Gastrocnemius medialis (tissue), 4 donors: ENCODE data around the gene DPYD. TPM values are rescaled to one million over a fixed set of nuclear protein-coding genes. Genes with fewer than 3 reads are reported as not detected.

Experiments used
- ATAC-seq, 2 donors: fragments of 150-250 bp; one replicate each; pipeline ENCODE4 v1.9.1; 2016
- DNase-seq, 2 donors: peaks; one replicate each; pipeline ENCODE4 v3.0.0-alpha.2; 2019
- H3K27ac ChIP-seq, 4 donors: fragments of 200-600 bp; sonication (generic); 1 replicate in 1 of 4; 2 replicates in 3 of 4; pipeline ENCODE4 v1.5.1; 2016 to 2018; ENCODE audit warnings: mild to moderate bottlenecking in 2 of 4, moderate library complexity in 1 of 4
- H3K27me3 ChIP-seq, 3 donors: fragments of 200-600 bp; sonication (generic) in 2 of 3; 1 replicate in 1 of 3; 2 replicates in 2 of 3; pipeline versions ENCODE4 v1.5.1 to v1.6.0; 2016 to 2019; ENCODE audit warnings: mild to moderate bottlenecking in 1 of 3, moderate library complexity in 1 of 3
- H3K36me3 ChIP-seq, 2 donors: fragments of 200-600 bp; sonication (generic) in 1 of 2; one replicate each; pipeline ENCODE4 v1.5.1; 2017 to 2018
- H3K4me1 ChIP-seq, 2 donors: fragments of 200-600 bp; sonication (generic) in 1 of 2; one replicate each; pipeline ENCODE4 v1.5.1; 2016 to 2017; ENCODE audit warnings: mild to moderate bottlenecking in 2 of 2
- H3K4me3 ChIP-seq, 4 donors: fragments of 200-600 bp; sonication (generic) in 3 of 4; 1 replicate in 1 of 4; 2 replicates in 3 of 4; pipeline ENCODE4 v1.5.1; 2016 to 2019; ENCODE audit warnings: mild to moderate bottlenecking in 2 of 4
- H3K9me3 ChIP-seq, 3 donors: fragments of 200-600 bp; sonication (generic) in 2 of 3; 1 replicate in 1 of 3; 2 replicates in 2 of 3; pipeline ENCODE4 v1.5.1; 2016 to 2019
- CTCF ChIP-seq, 5 experiments: fragments of 450-650 bp in 3 of 5; fragments of 200-600 bp in 2 of 5; sonication (generic) in 2 of 5; IDR thresholded peaks in 4 of 5; conservative IDR thresholded peaks in 1 of 5; 1 replicate in 4 of 5; 2 replicates in 1 of 5; pipeline ENCODE4 v1.5.1; 2016 to 2019; ENCODE audit warnings: antibody characterized with exemption in 5 of 5, mild to moderate bottlenecking in 3 of 5, moderate library complexity in 3 of 5
- POLR2A ChIP-seq, 2 donors: fragments of 450-650 bp; IDR thresholded peaks; one replicate each; pipeline ENCODE4 v1.6.1; 2017; ENCODE audit warnings: antibody characterized with exemption in 2 of 2, mild to moderate bottlenecking in 2 of 2, moderate library complexity in 2 of 2
- in situ Hi-C, 4 donors: fragments of 200-750 bp; cut with MboI; loops; one replicate each; pipeline versions ENCODE4 v1.15.0 to v1.8.0; 2017; ENCODE audit warnings: low sequenced_read_pairs in 4 of 4
- intact Hi-C: fragments of 100-400 bp; cut with DNase I; formaldehyde crosslinking; loops from one replicate; pipeline ENCODE4 v1.15.1; 2023; ENCODE audit warnings: low total_unique reads
- total RNA-seq, 4 donors: library from RNA; depleted of rRNA; stranded (reverse); fragments of >200 nt; gene quantifications; one replicate each; pipeline versions ENCODE4 v1.1.0 to v1.2.3, GENCODE V29; 2016

The DPYD gene
- total RNA-seq, 4 donors from 2014 or later, result 4.6 to 13.9 (median 9.1) TPM

GRCh38 chr1:97258597-97258996 lies 662.2 kb downstream of the DPYD start:
- no peak for TF ChIP-seq CTCF (IDR thresholded peaks at IDR 0.05 in 4 of 5, conservative IDR thresholded peaks at IDR 0.05 in 1 of 5)
- TF ChIP-seq POLR2A (IDR thresholded peaks at IDR 0.05), result no peak
- Histone ChIP-seq H3K36me3 (no peaks in the 10 kb centered on the region), H3K27me3 (no peaks in the 10 kb centered on the region), H3K4me1 (no peaks in the 10 kb centered on the region), H3K27ac (no peak overlapping the region), H3K4me3 (no peak overlapping the region), H3K9me3 (no peaks in the 10 kb centered on the region)
- DNase-seq (no peak), ATAC-seq (no peak)
- intact Hi-C loops (no loop called here), in situ Hi-C loops (no loop called here)

- no peak overlapping the region for H3K4me3 ChIP-seq
- TF ChIP-seq CTCF (IDR thresholded peaks at IDR 0.05 in 4 of 5, conservative IDR thresholded peaks at IDR 0.05 in 1 of 5), result no peak
- TF ChIP-seq POLR2A (IDR thresholded peaks at IDR 0.05), result no peak
- no peaks in the 10 kb centered on the region for H3K9me3 ChIP-seq
- H3K4me1 ChIP-seq, result no peaks in the 10 kb centered on the region
- ATAC-seq, result no peak
- no peaks in the 10 kb centered on the region for H3K27me3 ChIP-seq
- in situ Hi-C loops, result no loop called here
- H3K27ac ChIP-seq, result no peak overlapping the region
- H3K36me3 ChIP-seq, result no peaks in the 10 kb centered on the region
- intact Hi-C loops, result no loop called here
- DNase-seq, result no peak
Observed at GRCh38 chr1:97254731-97255463, 665.9 kb downstream of the DPYD start.

GRCh38 chr1:97252925-97253324 lies 667.9 kb downstream of the DPYD start:
- Histone ChIP-seq H3K27me3 (no peaks in the 10 kb centered on the region), H3K27ac (no peak overlapping the region), H3K4me1 (no peaks in the 10 kb centered on the region), H3K36me3 (no peaks in the 10 kb centered on the region), H3K9me3 (no peaks in the 10 kb centered on the region), H3K4me3 (no peak overlapping the region)
- intact Hi-C loops, result no loop called here
- DNase-seq (no peak), ATAC-seq (no peak)
- in situ Hi-C loops, result no loop called here
- TF ChIP-seq CTCF (IDR thresholded peaks at IDR 0.05 in 4 of 5, conservative IDR thresholded peaks at IDR 0.05 in 1 of 5) (no peak), POLR2A (IDR thresholded peaks at IDR 0.05) (no peak)

GRCh38 chr1:97252076-97252475 lies 668.8 kb downstream of the DPYD start:
- TF ChIP-seq POLR2A (IDR thresholded peaks at IDR 0.05) (no peak), CTCF (IDR thresholded peaks at IDR 0.05 in 4 of 5, conservative IDR thresholded peaks at IDR 0.05 in 1 of 5) (no peak)
- peaks cover 5% of the 10 kb centered on the region in 2 donors for H3K4me1 ChIP-seq
- H3K27me3 ChIP-seq, result no peaks in the 10 kb centered on the region
- ATAC-seq, result peak in 1 of 2 donors; percentile 83
- intact Hi-C loops, result no loop called here
- no peaks in the 10 kb centered on the region for H3K9me3 ChIP-seq
- in situ Hi-C loops, result no loop called here
- DNase-seq, result peak; percentile 4 to 43
- H3K27ac ChIP-seq, result no peak overlapping the region
- no peaks in the 10 kb centered on the region for H3K36me3 ChIP-seq
- H3K4me3 ChIP-seq, result no peak overlapping the region

GRCh38 chr1:97247196-97247595 lies 673.6 kb downstream of the DPYD start:
- ATAC-seq (no peak), DNase-seq (no peak)
- no peaks in the 10 kb centered on the region for H3K36me3 ChIP-seq
- H3K27me3 ChIP-seq, result no peaks in the 10 kb centered on the region
- H3K9me3 ChIP-seq, result no peaks in the 10 kb centered on the region
- H3K4me3 ChIP-seq, result no peak overlapping the region
- no peak overlapping the region for H3K27ac ChIP-seq
- H3K4me1 ChIP-seq, result peaks cover 8 to 10% of the 10 kb centered on the region in 2 donors
- in situ Hi-C loops, result no loop called here
- intact Hi-C loops, result no loop called here
- no peak for TF ChIP-seq POLR2A (IDR thresholded peaks at IDR 0.05)
- no peak for TF ChIP-seq CTCF (IDR thresholded peaks at IDR 0.05 in 4 of 5, conservative IDR thresholded peaks at IDR 0.05 in 1 of 5)
